K562 (cell line): ENCODE measurements around the gene ERBB3. TPM values are rescaled to one million over a fixed set of nuclear protein-coding genes. Genes with fewer than 3 reads are reported as not detected.

Source experiments
- CEBPG ChIP-seq, 3 experiments: fragments of 200-800 bp in 1 of 3; sonication (Bioruptor generic) in 1 of 3; sonication (generic) in 1 of 3; formaldehyde crosslinking in 1 of 3; IDR thresholded peaks in 2 of 3; conservative IDR thresholded peaks in 1 of 3; 2 replicates each; pipeline versions ENCODE4 v1.6.1 to v1.8.0; 2016 to 2022; ENCODE audit warnings: missing compliant biosample characterization in 2 of 3, missing genetic modification characterization in 2 of 3, mild to moderate bottlenecking in 1 of 3, missing genetic modification reagents in 1 of 3
- CSDE1 ChIP-seq, 2 experiments: fragments of 450-650 bp; IDR thresholded peaks; 2 replicates each; pipeline ENCODE4 v1.6.1; 2016; ENCODE audit warnings: mild to moderate bottlenecking in 1 of 2
- E2F6 ChIP-seq, 2 experiments: IDR thresholded peaks; 2 replicates each; pipeline ENCODE4 v1.6.1; 2011; ENCODE audit warnings: borderline replicate concordance in 1 of 2, control low read depth in 1 of 2, low read depth in 1 of 2, low read length in 1 of 2, mild to moderate bottlenecking in 1 of 2, mixed read lengths in 1 of 2, moderate library complexity in 1 of 2; ENCODE audit not compliant: insufficient read depth in 1 of 2, insufficient read length in 1 of 2, poor library complexity in 1 of 2, severe bottlenecking in 1 of 2; ENCODE audit errors: extremely low read depth in 1 of 2
- ETS2 ChIP-seq: IDR thresholded peaks from 2 replicates; pipeline ENCODE4 v1.6.1; 2016; ENCODE audit warnings: borderline replicate concordance, missing genetic modification characterization, mild to moderate bottlenecking, moderate library complexity, missing compliant biosample characterization; ENCODE audit not compliant: poor library complexity, severe bottlenecking
- GTF2A2 ChIP-seq: IDR thresholded peaks from 2 replicates; pipeline ENCODE4 v1.6.1; 2016; ENCODE audit warnings: mild to moderate bottlenecking, missing genetic modification characterization, missing compliant biosample characterization
- HDAC6 ChIP-seq: IDR thresholded peaks from 2 replicates; pipeline ENCODE4 v1.6.1; 2012; ENCODE audit warnings: low read depth, mild to moderate bottlenecking, control low read depth, inconsistent platforms, low read length, moderate library complexity
- HDAC8 ChIP-seq: fragments of 450-650 bp; IDR thresholded peaks from 2 replicates; pipeline ENCODE4 v1.6.1; 2016; ENCODE audit warnings: mild to moderate bottlenecking, missing genetic modification characterization, moderate library complexity, missing compliant biosample characterization
- HEY1 ChIP-seq: fragments of 250-450 bp; sonication (Bioruptor Pico); IDR thresholded peaks from 2 replicates; pipeline ENCODE4 v1.5.0; 2020; ENCODE audit warnings: mild to moderate bottlenecking, moderate library complexity, borderline replicate concordance
- HMG20B ChIP-seq: fragments of 250-450 bp; sonication (Bioruptor Pico); IDR thresholded peaks from 2 replicates; pipeline ENCODE4 v1.5.0; 2021; ENCODE audit warnings: mild to moderate bottlenecking
- JUN ChIP-seq, 2 experiments: sonication (generic) in 1 of 2; formaldehyde crosslinking in 1 of 2; IDR thresholded peaks; 2 replicates each; pipeline versions ENCODE4 v1.6.1 to v1.8.0; 2012 to 2022; ENCODE audit warnings: borderline replicate concordance in 2 of 2, mild to moderate bottlenecking in 2 of 2, improper control_type of control experiment in 1 of 2, low read depth in 1 of 2, low read length in 1 of 2, missing genetic modification reagents in 1 of 2
- NFIC ChIP-seq: fragments of 450-650 bp; IDR thresholded peaks from 2 replicates; pipeline ENCODE4 v1.6.1; 2017; ENCODE audit warnings: mild to moderate bottlenecking, inconsistent platforms
- NUFIP1 ChIP-seq: fragments of 450-650 bp; IDR thresholded peaks from 2 replicates; pipeline ENCODE4 v1.6.1; 2018; ENCODE audit not compliant: partially characterized antibody
- PML ChIP-seq: IDR thresholded peaks from 2 replicates; pipeline ENCODE4 v1.6.1; 2012; ENCODE audit warnings: low read length, inconsistent platforms
- SP2 ChIP-seq: IDR thresholded peaks from 2 replicates; pipeline ENCODE4 v1.6.1; 2011; ENCODE audit warnings: mild to moderate bottlenecking, low read depth, low read length, moderate library complexity; ENCODE audit not compliant: poor library complexity, severe bottlenecking; ENCODE audit errors: extremely low read depth
- ZC3H4 ChIP-seq: sonication (generic); formaldehyde crosslinking; IDR thresholded peaks from 2 replicates; pipeline ENCODE4 v1.9.0; 2021; ENCODE audit warnings: missing genetic modification reagents, borderline replicate concordance
- ZFP30 ChIP-seq: fragments of 250-450 bp; sonication (Bioruptor Pico); IDR thresholded peaks from 2 replicates; pipeline ENCODE4 v1.8.0; 2022; ENCODE audit warnings: moderate library complexity, mild to moderate bottlenecking, inconsistent platforms, borderline replicate concordance
- ZNF699 ChIP-seq: fragments of 250-450 bp; sonication (Bioruptor Pico); IDR thresholded peaks from 2 replicates; pipeline ENCODE4 v1.8.0; 2021; ENCODE audit warnings: mild to moderate bottlenecking, moderate library complexity; ENCODE audit not compliant: insufficient replicate concordance
- polyA plus RNA-seq, 8 experiments: library from polyadenylated mRNA; depleted of rRNA in 4 of 8; stranded (reverse) in 5 of 8; unstranded in 3 of 8; fragments of >200 nt; fragmentation: Nextera tagmentation in 2 of 8; fragmentation: Illumina TruSeq in 1 of 8; extraction: Ambion mirVana in 2 of 8; extraction: Trizol in 1 of 8; gene quantifications; 2 replicates each; pipeline versions ENCODE4 v1.2.1 to v1.2.3, GENCODE V29; 2011 to 2014; ENCODE audit warnings: inconsistent platforms in 1 of 8, missing spikeins in 1 of 8
- total RNA-seq, 7 experiments: library from RNA; depleted of rRNA in 6 of 7; stranded (reverse); fragments of >200 nt in 6 of 7; fragmentation: Illumina TruSeq in 2 of 7; extraction: Trizol in 2 of 7; gene quantifications; 2 replicates each; pipeline versions ENCODE4 v1.2.1 to v1.2.3, GENCODE V29; 2011 to 2021; ENCODE audit warnings: low replicate concordance in 1 of 7
- TF ChIP-seq, protein P1 (sequence below): sonication (generic); formaldehyde crosslinking; IDR thresholded peaks from 2 replicates; pipeline ENCODE4 v1.9.0; 2022; ENCODE audit warnings: mild to moderate bottlenecking, missing genetic modification reagents
- TF ChIP-seq, protein P2 (sequence below): fragments of 250-450 bp; sonication (Bioruptor Pico); IDR thresholded peaks from 2 replicates; pipeline ENCODE4 v1.5.0; 2020; ENCODE audit warnings: mild to moderate bottlenecking
- TF ChIP-seq, protein P3 (sequence below): fragments of 450-650 bp; formaldehyde crosslinking; IDR thresholded peaks from 2 replicates; pipeline ENCODE4 v1.4.0; 2020; ENCODE audit warnings: mild to moderate bottlenecking
- TF ChIP-seq, protein P4 (sequence below): fragments of 250-450 bp; sonication (Bioruptor Pico); IDR thresholded peaks from 2 replicates; pipeline ENCODE4 v1.8.0; 2022; ENCODE audit warnings: moderate library complexity, mild to moderate bottlenecking, inconsistent platforms

ERBB3 gene
- total and polyA plus RNA-seq, 9 of the 15 experiments (the other 6 are each of a cell fraction or from before 2014, with no cell fraction given) = 1.5 to 5.4 (median 3.8) TPM

DNA sequence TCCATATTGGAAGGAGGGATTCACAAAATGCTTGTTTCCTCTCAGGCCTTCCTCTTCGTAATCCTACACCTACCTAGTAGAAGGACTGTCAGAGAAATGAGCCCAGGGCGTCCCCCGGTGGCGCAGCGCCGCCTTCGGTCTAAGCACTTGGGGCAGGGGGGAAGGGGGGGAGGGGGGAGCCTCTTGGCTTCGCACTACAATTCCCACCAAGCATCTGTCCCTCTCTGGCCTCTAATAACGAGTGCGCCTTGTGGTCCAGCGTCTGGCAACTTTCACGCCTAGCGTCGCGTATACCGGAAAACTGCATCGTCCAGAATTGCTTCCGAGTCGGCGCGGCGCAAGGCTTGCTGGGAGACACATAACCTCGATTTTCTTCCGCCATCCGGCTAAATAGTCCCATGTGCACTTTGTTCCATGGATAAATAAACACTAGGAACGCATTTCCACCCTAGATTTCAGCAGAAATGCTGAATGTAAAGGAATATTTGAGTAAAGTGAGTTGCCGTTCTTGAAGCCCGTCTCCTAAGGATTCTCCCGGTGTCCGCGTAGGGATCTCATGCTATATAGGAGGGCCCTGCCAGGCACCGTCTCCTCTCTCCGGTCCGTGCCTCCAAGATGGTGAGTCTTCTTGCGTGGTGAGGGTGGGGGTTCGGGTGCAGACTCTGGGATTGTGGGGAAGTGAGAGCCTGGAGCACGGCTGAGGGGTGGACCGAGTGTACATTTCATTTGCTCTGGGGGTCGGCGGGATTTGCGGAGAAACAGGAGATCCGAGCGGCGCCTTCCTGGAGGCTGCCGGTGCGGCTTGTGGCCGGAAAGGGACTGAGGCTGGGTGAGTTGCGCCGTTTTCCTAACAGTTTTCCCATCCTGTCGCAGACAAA is 38.2 kb upstream of the ERBB3 start, which contains the start of gene RPS26 (continued):
- peak; percentile 68 to 76 for TF ChIP-seq E2F6 (IDR thresholded peaks at IDR 0.05; ENCODE audit: borderline replicate concordance in 1 of 2, extremely low read depth in 1 of 2, insufficient read depth in 1 of 2, insufficient read length in 1 of 2, low read depth in 1 of 2, low read length in 1 of 2, poor library complexity in 1 of 2, severe bottlenecking in 1 of 2)
- TF ChIP-seq ZFP30 (CRISPR knock-in tag) = no peak
- TF ChIP-seq, protein P1, sequence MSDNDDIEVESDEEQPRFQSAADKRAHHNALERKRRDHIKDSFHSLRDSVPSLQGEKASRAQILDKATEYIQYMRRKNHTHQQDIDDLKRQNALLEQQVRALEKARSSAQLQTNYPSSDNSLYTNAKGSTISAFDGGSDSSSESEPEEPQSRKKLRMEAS (CRISPR knock-in tag) = peak; percentile 54
- TF ChIP-seq HEY1 (CRISPR knock-in tag) = peak; percentile 80; the same call in 1 of the 2 replicates
- TF ChIP-seq HDAC8 (tag) = peak; percentile 88
- peak in 1 of 2 experiments; percentile 77; a peak in 2 of 4 replicates for TF ChIP-seq CSDE1 (IDR thresholded peaks at IDR 0.05)
- no peak for TF ChIP-seq NUFIP1
- peak; percentile 100 for TF ChIP-seq GTF2A2 (tag)
- peak; percentile 96 for TF ChIP-seq PML
- no peak; the same call in 1 of the 2 replicates for TF ChIP-seq JUN (IDR thresholded peaks at IDR 0.05; ENCODE audit: borderline replicate concordance, low read depth, low read length)
- TF ChIP-seq JUN (CRISPR knock-in tag; IDR thresholded peaks at IDR 0.05; ENCODE audit: borderline replicate concordance) = no peak
- no peak for TF ChIP-seq SP2
- TF ChIP-seq ETS2 = peak; percentile 74
- TF ChIP-seq, protein P2, sequence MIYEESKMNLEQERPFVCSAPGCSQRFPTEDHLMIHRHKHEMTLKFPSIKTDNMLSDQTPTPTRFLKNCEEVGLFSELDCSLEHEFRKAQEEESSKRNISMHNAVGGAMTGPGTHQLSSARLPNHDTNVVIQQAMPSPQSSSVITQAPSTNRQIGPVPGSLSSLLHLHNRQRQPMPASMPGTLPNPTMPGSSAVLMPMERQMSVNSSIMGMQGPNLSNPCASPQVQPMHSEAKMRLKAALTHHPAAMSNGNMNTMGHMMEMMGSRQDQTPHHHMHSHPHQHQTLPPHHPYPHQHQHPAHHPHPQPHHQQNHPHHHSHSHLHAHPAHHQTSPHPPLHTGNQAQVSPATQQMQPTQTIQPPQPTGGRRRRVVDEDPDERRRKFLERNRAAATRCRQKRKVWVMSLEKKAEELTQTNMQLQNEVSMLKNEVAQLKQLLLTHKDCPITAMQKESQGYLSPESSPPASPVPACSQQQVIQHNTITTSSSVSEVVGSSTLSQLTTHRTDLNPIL (CRISPR knock-in tag) = no peak
- TF ChIP-seq, protein P3, sequence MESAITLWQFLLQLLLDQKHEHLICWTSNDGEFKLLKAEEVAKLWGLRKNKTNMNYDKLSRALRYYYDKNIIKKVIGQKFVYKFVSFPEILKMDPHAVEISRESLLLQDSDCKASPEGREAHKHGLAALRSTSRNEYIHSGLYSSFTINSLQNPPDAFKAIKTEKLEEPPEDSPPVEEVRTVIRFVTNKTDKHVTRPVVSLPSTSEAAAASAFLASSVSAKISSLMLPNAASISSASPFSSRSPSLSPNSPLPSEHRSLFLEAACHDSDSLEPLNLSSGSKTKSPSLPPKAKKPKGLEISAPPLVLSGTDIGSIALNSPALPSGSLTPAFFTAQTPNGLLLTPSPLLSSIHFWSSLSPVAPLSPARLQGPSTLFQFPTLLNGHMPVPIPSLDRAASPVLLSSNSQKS (CRISPR knock-in tag) = no peak
- TF ChIP-seq HMG20B (CRISPR knock-in tag) = no peak
- TF ChIP-seq ZNF699 (CRISPR knock-in tag) = no peak
- TF ChIP-seq NFIC = peak; percentile 72
- TF ChIP-seq, protein P4, sequence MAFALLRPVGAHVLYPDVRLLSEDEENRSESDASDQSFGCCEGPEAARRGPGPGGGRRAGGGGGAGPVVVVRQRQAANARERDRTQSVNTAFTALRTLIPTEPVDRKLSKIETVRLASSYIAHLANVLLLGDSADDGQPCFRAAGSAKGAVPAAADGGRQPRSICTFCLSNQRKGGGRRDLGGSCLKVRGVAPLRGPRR = 0 out of 2 replicates have a peak, but pooled peaks have one; percentile 48
- no peak for TF ChIP-seq ZC3H4 (CRISPR knock-in tag)
- TF ChIP-seq CEBPG (CRISPR knock-in tag; IDR thresholded peaks at IDR 0.05) = no peak
- no peak for TF ChIP-seq CEBPG (tag; conservative IDR thresholded peaks at IDR 0.05 in 1 of 2, IDR thresholded peaks at IDR 0.05 in 1 of 2)
- TF ChIP-seq HDAC6 = 0 out of 2 replicates have a peak, but pooled peaks have one; percentile 63
